Measurements from ENCODE around the gene NSD1. TPM values are rescaled to one million over a fixed set of nuclear protein-coding genes. Genes with fewer than 3 reads are reported as not detected.
"Not testable (repeated sequence)": the region's sequence is repeated elsewhere in the genome, so short reads cannot be mapped to it uniquely, and the experiment has no call there.

The NSD1 gene
- total RNA-seq, 2 donors from 2014 or later, result 89.8 to 114 TPM

- H3K27me3 Mint-ChIP-seq (ENCODE audit: low read depth), result no peaks in the 10 kb centered on the region
- H3K4me3 Mint-ChIP-seq, result peak within 1 kb of the TSS; percentile 87 to 90
- H3K4me1 Mint-ChIP-seq (ENCODE audit: low read depth), result peaks cover 69% of the 10 kb centered on the region
- DNase-seq (peak; percentile 94 to 95), ATAC-seq (replicated peaks in 1 of 2) (peak; percentile 82 to 86)
- H3K27ac Mint-ChIP-seq, result peak within 1 kb of the TSS; percentile 90
- no peaks in the 10 kb centered on the region for H3K9me3 Mint-ChIP-seq
- H3K36me3 Mint-ChIP-seq (ENCODE audit: insufficient read depth in 2 of 2), result peaks cover 3 to 12% of the 10 kb centered on the region in 2 donors
Measured at GRCh38 chr5:177303121-177303924, 169.8 kb downstream of the NSD1 start, which contains the start of the genes PRELID1 and RAB24. Gene PRELID1 (plus strand): TSS chr5:177303799. CDS start chr5:177303986, 187 bp downstream. Gene RAB24 (minus strand): TSS chr5:177303719. CDS start chr5:177303288, 431 bp downstream.

GRCh38 chr5:177303925-177304391 is 170.4 kb downstream of the NSD1 start:
- no peak for DNase-seq
- peak overlapping the region; percentile 87 to 90 for H3K4me3 Mint-ChIP-seq
- H3K36me3 Mint-ChIP-seq (ENCODE audit: insufficient read depth in 2 of 2), result peaks cover 5 to 14% of the 10 kb centered on the region in 2 donors
- H3K27me3 Mint-ChIP-seq (ENCODE audit: low read depth), result no peaks in the 10 kb centered on the region
- peak overlapping the region; percentile 87 for H3K27ac Mint-ChIP-seq
- no peaks in the 10 kb centered on the region for H3K9me3 Mint-ChIP-seq
- H3K4me1 Mint-ChIP-seq (ENCODE audit: low read depth), result peaks cover 69% of the 10 kb centered on the region
- peak in 1 of 2 donors; percentile 3 for ATAC-seq (replicated peaks in 1 of 2)

- no peak for ATAC-seq (replicated peaks in 1 of 2)
- H3K4me1 Mint-ChIP-seq (ENCODE audit: low read depth), result peaks cover 71% of the 10 kb centered on the region
- no peaks in the 10 kb centered on the region for H3K9me3 Mint-ChIP-seq
- DNase-seq, result no peak
- H3K36me3 Mint-ChIP-seq (ENCODE audit: insufficient read depth in 2 of 2), result peaks cover 6 to 16% of the 10 kb centered on the region in 2 donors
- H3K4me3 Mint-ChIP-seq, result peak overlapping the region; percentile 87 to 90
- H3K27me3 Mint-ChIP-seq (ENCODE audit: low read depth), result no peaks in the 10 kb centered on the region
- H3K27ac Mint-ChIP-seq, result peak overlapping the region; percentile 87
Measured at GRCh38 chr5:177304392-177305119, 171.0 kb downstream of the NSD1 start.

- peak overlapping the region in 1 of 2 donors; percentile 87 for H3K4me3 Mint-ChIP-seq
- peaks cover 10 to 18% of the 10 kb centered on the region in 2 donors for H3K36me3 Mint-ChIP-seq (ENCODE audit: insufficient read depth in 2 of 2)
- H3K27me3 Mint-ChIP-seq (ENCODE audit: low read depth); H3K9me3 Mint-ChIP-seq; ATAC-seq (replicated peaks in 1 of 2); DNase-seq: not testable (repeated sequence)
- H3K27ac Mint-ChIP-seq, result peak overlapping the region; percentile 64
- H3K4me1 Mint-ChIP-seq (ENCODE audit: low read depth), result peaks cover 69% of the 10 kb centered on the region
Measured at GRCh38 chr5:177306103-177306640, 172.6 kb downstream of the NSD1 start.

GRCh38 chr5:177306674-177307543 is 173.3 kb downstream of the NSD1 start:
- Mint-ChIP-seq H3K36me3 (ENCODE audit: insufficient read depth in 2 of 2) (peaks cover 10 to 18% of the 10 kb centered on the region in 2 donors), H3K4me1 (ENCODE audit: low read depth) (peaks cover 61% of the 10 kb centered on the region), H3K27ac (peak overlapping the region; percentile 64), H3K27me3 (ENCODE audit: low read depth) (no peaks in the 10 kb centered on the region), H3K9me3 (no peaks in the 10 kb centered on the region), H3K4me3 (no peak overlapping the region)
- no peak for ATAC-seq (replicated peaks in 1 of 2)
- no peak for DNase-seq

- Mint-ChIP-seq H3K27ac (no peak overlapping the region), H3K36me3 (ENCODE audit: insufficient read depth in 2 of 2) (peaks cover 10 to 18% of the 10 kb centered on the region in 2 donors), H3K4me1 (ENCODE audit: low read depth) (peaks cover 57% of the 10 kb centered on the region), H3K4me3 (no peak overlapping the region), H3K9me3 (no peaks in the 10 kb centered on the region), H3K27me3 (ENCODE audit: low read depth) (no peaks in the 10 kb centered on the region)
- no peak for DNase-seq
- ATAC-seq (replicated peaks in 1 of 2), result no peak
Measured at GRCh38 chr5:177307544-177308363, 174.2 kb downstream of the NSD1 start.

- H3K4me3 Mint-ChIP-seq, result no peak overlapping the region
Measured at GRCh38 chr5:177308740-177309139, 175.2 kb downstream of the NSD1 start.

GRCh38 chr5:177309351-177310191 is 176.0 kb downstream of the NSD1 start:
- H3K27me3 Mint-ChIP-seq (ENCODE audit: low read depth), result no peaks in the 10 kb centered on the region
- peaks cover 10 to 18% of the 10 kb centered on the region in 2 donors for H3K36me3 Mint-ChIP-seq (ENCODE audit: insufficient read depth in 2 of 2)
- H3K4me3 Mint-ChIP-seq, result peak overlapping the region; percentile 80 to 92
- H3K27ac Mint-ChIP-seq, result peak overlapping the region; percentile 24
- H3K9me3 Mint-ChIP-seq, result no peaks in the 10 kb centered on the region
- H3K4me1 Mint-ChIP-seq (ENCODE audit: low read depth), result peaks cover 63% of the 10 kb centered on the region
- DNase-seq (peak; percentile 79 to 81), ATAC-seq (replicated peaks in 1 of 2) (peak; percentile 14 to 21)

More at GRCh38 chr5:177308740-177309139, 175.2 kb downstream of the NSD1 start:
- peak overlapping the region; percentile 29 for H3K27ac Mint-ChIP-seq
- DNase-seq (no peak), ATAC-seq (replicated peaks in 1 of 2) (no peak)
- H3K9me3 Mint-ChIP-seq, result no peaks in the 10 kb centered on the region
- peaks cover 63% of the 10 kb centered on the region for H3K4me1 Mint-ChIP-seq (ENCODE audit: low read depth)
- peaks cover 10 to 18% of the 10 kb centered on the region in 2 donors for H3K36me3 Mint-ChIP-seq (ENCODE audit: insufficient read depth in 2 of 2)
- H3K27me3 Mint-ChIP-seq (ENCODE audit: low read depth), result no peaks in the 10 kb centered on the region

GRCh38 chr5:177310332-177310731 is 176.8 kb downstream of the NSD1 start:
- peak overlapping the region; percentile 79 to 92 for H3K4me3 Mint-ChIP-seq
- DNase-seq, result no peak
- no peaks in the 10 kb centered on the region for H3K9me3 Mint-ChIP-seq
- no peak overlapping the region for H3K27ac Mint-ChIP-seq
- ATAC-seq (replicated peaks in 1 of 2), result no peak
- H3K36me3 Mint-ChIP-seq (ENCODE audit: insufficient read depth in 2 of 2), result peaks cover 10 to 15% of the 10 kb centered on the region in 2 donors
- H3K27me3 Mint-ChIP-seq (ENCODE audit: low read depth), result no peaks in the 10 kb centered on the region
- H3K4me1 Mint-ChIP-seq (ENCODE audit: low read depth), result peaks cover 55% of the 10 kb centered on the region

- DNase-seq (peak in 1 of 2 donors; percentile 33), ATAC-seq (replicated peaks in 1 of 2) (no peak)
- Mint-ChIP-seq H3K4me3 (peak overlapping the region; percentile 79 to 92), H3K27ac (no peak overlapping the region), H3K9me3 (no peaks in the 10 kb centered on the region), H3K36me3 (ENCODE audit: insufficient read depth in 2 of 2) (peaks cover 10 to 11% of the 10 kb centered on the region in 2 donors), H3K4me1 (ENCODE audit: low read depth) (peaks cover 50% of the 10 kb centered on the region), H3K27me3 (ENCODE audit: low read depth) (no peaks in the 10 kb centered on the region)
Measured at GRCh38 chr5:177310757-177311391, 177.3 kb downstream of the NSD1 start.
